Ramos (cell line): ENCODE results near the gene RCOR3.

Experiments used
- in situ Hi-C: fragments of 300-500 bp; cut with MboI; formaldehyde crosslinking; loops from one replicate; pipeline ENCODE4 v1.14.3; 2022; ENCODE audit warnings: low sequenced_read_pairs; ENCODE audit not compliant: unreplicated experiment

RCOR3 gene

DNA sequence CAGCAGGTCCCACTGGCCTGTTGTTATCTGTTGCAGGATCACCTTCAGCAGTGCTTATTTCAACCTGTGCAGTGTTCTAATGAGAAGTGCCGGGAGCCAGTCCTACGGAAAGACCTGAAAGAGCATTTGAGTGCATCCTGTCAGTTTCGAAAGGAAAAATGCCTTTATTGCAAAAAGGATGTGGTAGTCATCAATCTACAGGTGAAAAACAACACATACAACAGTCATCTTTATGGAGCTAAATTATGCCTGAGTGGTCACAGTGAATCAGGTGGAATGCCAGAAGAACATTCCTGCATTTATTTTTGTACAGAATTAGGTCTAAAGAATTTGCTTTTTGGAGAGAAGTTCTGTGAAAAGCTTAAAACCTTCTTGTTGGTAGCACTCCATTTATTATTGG lies 100.7 kb downstream of the RCOR3 start:
- in situ Hi-C loops: no loop called here

DNA sequence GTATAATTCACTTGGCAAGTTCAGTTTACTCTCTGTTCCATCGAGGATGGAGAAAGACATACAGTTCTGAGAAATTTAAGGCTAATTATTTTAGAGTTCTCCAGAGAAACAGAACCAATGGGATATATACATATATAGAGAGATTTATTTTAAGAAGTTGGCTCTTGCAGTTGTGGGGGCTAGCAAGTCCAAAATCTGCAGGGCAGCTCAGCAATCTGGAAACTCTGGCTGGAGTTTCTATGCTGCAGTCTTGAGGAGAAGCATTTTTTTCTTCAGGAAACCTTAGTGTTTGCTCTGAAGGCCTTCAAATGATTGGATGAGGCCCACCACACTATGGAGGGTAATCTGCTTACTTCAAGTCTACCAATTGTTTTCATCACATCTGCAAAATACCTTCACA lies 102.0 kb downstream of the RCOR3 start:
- in situ Hi-C loops: no loop called here
